ENCODE measurements around the gene KDM2A. TPM values are rescaled to one million over a fixed set of nuclear protein-coding genes. Genes with fewer than 3 reads are reported as not detected.
A peak's percentile ranks its signal among the peaks of the same experiment; 100 is the strongest.

KDM2A gene
- total RNA-seq, 1 donor from 2014 or later = 119 TPM

DNA sequence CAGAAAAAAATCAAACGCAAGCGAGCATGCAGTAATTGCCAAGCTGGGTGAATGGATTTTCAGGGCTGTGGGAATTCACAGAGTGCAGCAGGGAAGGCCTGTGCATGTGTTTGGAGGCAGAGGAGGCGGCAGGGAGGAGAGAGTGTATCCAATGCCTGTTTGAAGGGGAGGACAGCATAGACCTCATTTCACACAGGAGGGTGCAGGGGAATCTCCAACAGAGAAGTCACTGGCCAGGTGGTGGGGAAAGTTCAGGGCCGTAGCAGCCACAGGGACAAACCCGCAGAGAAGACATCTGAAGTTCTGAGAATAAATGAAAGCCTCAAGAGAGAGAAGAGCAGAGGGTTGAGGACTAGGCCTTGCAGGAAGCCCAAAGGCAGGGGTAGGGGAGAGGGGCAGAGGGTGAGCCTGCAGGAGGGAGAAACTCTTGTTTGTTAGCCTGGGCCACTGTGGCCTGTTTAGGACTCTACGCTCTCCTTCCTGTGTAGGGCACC, 19.2 kb upstream of the KDM2A start:
- no peaks in the 10 kb centered on the region for H3K9me3 Mint-ChIP-seq
- H3K27ac Mint-ChIP-seq = peak overlapping the region; percentile 69
- DNase-seq (ENCODE audit: low spot score) = no peak
- H3K4me3 Mint-ChIP-seq = no peak overlapping the region
- intact Hi-C loops (cut with micrococcal nuclease) = no loop called here
- peaks cover 15% of the 10 kb centered on the region for H3K4me1 Mint-ChIP-seq (ENCODE audit: low read depth)
- no peaks in the 10 kb centered on the region for H3K36me3 Mint-ChIP-seq (ENCODE audit: low read depth)
- peaks cover 5% of the 10 kb centered on the region for H3K27me3 Mint-ChIP-seq (ENCODE audit: insufficient read depth)

DNA sequence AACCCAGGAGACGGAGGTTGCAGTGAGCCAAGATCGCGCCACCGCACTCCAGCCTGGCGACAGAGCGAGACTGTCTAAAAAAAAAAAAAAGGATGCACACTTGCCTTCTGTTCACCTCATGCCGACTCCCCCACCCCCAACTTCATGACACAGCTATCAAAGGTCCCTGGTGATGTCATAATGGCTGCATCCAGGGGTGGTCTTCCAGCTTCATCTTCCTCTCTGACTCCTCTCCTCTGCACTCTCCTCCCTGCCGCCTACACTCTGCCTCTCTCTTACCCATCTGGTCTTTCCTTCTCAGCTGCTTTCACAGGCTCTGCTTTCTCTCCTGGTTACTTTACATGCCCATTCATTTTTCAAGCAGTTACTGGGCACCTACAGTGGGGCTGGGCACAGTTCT, 16.4 kb upstream of the KDM2A start:
- no peak overlapping the region for H3K4me3 Mint-ChIP-seq
- peaks cover 1% of the 10 kb centered on the region for H3K27me3 Mint-ChIP-seq (ENCODE audit: insufficient read depth)
- H3K4me1 Mint-ChIP-seq (ENCODE audit: low read depth) = peaks cover 15% of the 10 kb centered on the region
- intact Hi-C loops (cut with micrococcal nuclease) = no loop called here
- peak overlapping the region; percentile 5 for H3K27ac Mint-ChIP-seq
- H3K36me3 Mint-ChIP-seq (ENCODE audit: low read depth) = no peaks in the 10 kb centered on the region
- no peak for DNase-seq (ENCODE audit: low spot score)
- H3K9me3 Mint-ChIP-seq = no peaks in the 10 kb centered on the region

DNA sequence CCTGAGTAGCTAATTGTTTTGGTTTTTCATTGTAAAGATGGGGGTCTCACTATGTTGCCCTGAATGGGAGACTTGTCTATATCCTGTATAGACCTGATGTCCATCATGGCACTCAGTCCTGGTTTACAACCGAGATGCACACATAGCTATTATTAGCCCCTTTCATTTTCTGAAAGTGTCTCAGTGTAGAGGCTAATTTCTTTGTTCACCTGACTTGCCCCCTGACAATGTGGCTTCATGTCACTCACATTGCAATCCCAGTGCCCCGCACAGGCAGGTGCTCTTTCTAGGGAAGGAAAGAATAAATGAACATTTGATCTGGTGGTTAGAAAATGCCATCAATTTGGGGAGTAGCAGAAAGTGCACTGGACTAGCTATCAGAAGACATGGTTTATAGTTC, 13.1 kb upstream of the KDM2A start:
- Mint-ChIP-seq H3K36me3 (ENCODE audit: low read depth) (no peaks in the 10 kb centered on the region), H3K27me3 (ENCODE audit: insufficient read depth) (peaks cover 3% of the 10 kb centered on the region), H3K27ac (no peak overlapping the region), H3K9me3 (no peaks in the 10 kb centered on the region), H3K4me1 (ENCODE audit: low read depth) (peaks cover 8% of the 10 kb centered on the region), H3K4me3 (no peak overlapping the region)
- no peak for DNase-seq (ENCODE audit: low spot score)
- intact Hi-C loops (cut with micrococcal nuclease) = no loop called here

DNA sequence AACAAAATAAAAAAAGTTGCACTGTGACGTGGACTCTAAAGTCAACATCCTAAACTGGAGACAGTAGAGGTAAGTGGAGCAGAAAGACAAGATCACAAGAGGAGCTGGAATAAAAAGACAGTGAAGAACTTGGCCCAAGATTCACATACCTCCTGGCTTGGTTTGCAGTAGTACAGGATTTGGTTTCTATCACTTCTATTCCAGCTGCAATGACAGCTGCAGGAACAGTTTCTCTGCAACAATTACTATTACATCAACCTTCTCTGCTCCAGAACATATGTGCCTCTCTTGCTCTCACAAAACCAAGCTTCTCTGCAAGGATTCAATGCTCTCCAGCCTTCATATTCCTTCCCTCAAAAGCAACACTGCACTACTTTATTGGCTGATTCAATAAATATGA, 7.8 kb upstream of the KDM2A start:
- no peaks in the 10 kb centered on the region for H3K9me3 Mint-ChIP-seq
- intact Hi-C loops (cut with micrococcal nuclease) = loop anchor here (10.0 kb wide), 1 partner anchor 366 kb away; a partner anchor contains a TSS
- H3K27me3 Mint-ChIP-seq (ENCODE audit: insufficient read depth) = peaks cover 10% of the 10 kb centered on the region
- H3K36me3 Mint-ChIP-seq (ENCODE audit: low read depth) = no peaks in the 10 kb centered on the region
- no peak for DNase-seq (ENCODE audit: low spot score)
- no peak overlapping the region for H3K27ac Mint-ChIP-seq
- H3K4me1 Mint-ChIP-seq (ENCODE audit: low read depth) = no peaks in the 10 kb centered on the region
- no peak overlapping the region for H3K4me3 Mint-ChIP-seq

DNA sequence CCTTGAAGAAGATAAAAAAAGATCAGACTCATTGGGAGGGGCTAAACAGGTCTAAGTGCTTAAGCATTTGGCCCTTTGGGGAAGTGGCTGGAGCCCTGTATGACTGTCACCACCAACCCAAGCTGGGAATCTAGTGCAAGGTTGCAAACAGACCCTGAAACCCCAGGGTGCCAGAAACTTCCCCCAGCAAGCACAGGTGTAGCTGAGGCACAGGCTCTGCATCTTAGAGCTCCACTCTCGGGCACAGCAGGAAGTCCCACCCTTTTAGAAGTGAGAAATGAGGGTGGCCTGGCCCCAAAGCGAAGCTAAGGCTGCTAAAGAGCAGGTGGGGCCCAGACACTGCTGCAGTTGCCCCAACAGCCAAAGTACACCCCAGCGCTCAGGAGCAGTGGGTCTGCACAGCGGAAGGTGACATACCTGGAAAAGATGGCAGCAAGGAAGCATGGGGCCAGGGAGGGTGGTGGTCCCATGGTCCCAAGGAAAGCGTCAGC, 5.8 kb upstream of the KDM2A start:
- no peak for DNase-seq (ENCODE audit: low spot score)
- Mint-ChIP-seq H3K4me3 (no peak overlapping the region), H3K36me3 (ENCODE audit: low read depth) (no peaks in the 10 kb centered on the region), H3K9me3 (no peaks in the 10 kb centered on the region), H3K27ac (no peak overlapping the region), H3K4me1 (ENCODE audit: low read depth) (no peaks in the 10 kb centered on the region), H3K27me3 (ENCODE audit: insufficient read depth) (peaks cover 10% of the 10 kb centered on the region)
- intact Hi-C loops (cut with micrococcal nuclease) = loop anchor here (10.0 kb wide), 1 partner anchor 368 kb away; a partner anchor contains a TSS

DNA sequence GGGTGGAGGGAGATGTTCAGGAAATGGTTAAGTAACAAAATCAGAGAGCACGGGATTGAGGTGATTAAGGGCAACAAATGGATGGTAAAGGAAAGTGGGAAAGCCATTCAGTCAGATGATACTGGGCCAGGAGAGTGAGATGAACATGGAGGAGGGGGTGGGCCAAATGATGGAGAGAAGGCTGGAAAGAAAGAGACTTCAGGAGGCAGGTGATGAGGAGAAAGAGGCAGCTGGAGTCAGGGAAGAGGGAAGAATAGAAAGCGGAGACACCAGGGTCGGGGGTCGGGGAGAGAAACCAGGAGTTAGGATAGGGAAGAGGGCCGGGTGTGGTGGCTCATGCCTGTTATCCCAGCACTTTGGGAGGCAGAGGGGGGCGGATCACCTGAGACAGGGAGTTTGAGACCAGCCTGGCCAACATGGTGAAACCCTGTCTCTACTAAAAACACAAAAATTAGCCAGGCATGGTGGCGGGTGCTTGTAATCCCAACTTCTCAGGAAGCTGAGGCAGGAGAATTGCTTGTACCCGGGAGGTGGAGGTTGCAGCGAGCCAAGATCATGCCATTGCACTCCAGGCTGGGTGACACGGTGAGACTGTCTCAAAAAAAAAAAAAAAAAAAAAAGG, 4.7 kb upstream of the KDM2A start:
- Mint-ChIP-seq H3K36me3 (ENCODE audit: low read depth) (no peaks in the 10 kb centered on the region), H3K27me3 (ENCODE audit: insufficient read depth) (peaks cover 10% of the 10 kb centered on the region), H3K9me3 (no peaks in the 10 kb centered on the region), H3K27ac (no peak overlapping the region), H3K4me3 (no peak overlapping the region), H3K4me1 (ENCODE audit: low read depth) (no peaks in the 10 kb centered on the region)
- DNase-seq (ENCODE audit: low spot score) = no peak
- intact Hi-C loops (cut with micrococcal nuclease) = loop anchor here (10.0 kb wide), 1 partner anchor 370 kb away; a partner anchor contains a TSS

DNA sequence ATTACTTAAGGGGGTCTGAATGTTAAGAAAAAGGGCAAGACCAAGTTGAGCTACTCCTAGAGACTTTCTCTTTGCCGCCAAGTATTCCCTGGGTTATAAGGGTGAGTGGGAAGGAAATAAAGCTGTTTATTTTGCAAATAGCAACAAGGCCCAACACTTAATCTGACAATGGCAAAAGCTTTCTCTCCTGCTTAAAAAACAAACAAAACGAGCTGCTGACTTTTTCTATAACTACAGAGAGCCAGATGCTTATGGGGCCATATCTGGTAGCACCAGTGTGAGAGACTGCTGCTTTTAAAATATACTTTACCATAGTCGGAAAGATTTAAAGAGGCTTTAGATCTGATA, 2.3 kb upstream of the KDM2A start:
- Mint-ChIP-seq H3K36me3 (ENCODE audit: low read depth) (peaks cover 15% of the 10 kb centered on the region), H3K4me3 (no peak overlapping the region), H3K4me1 (ENCODE audit: low read depth) (peaks cover 11% of the 10 kb centered on the region), H3K27ac (no peak overlapping the region), H3K9me3 (no peaks in the 10 kb centered on the region), H3K27me3 (ENCODE audit: insufficient read depth) (peaks cover 12% of the 10 kb centered on the region)
- intact Hi-C loops (cut with micrococcal nuclease) = loop anchor here (5.0 to 10.0 kb wide), 2 partner anchors 372 to 479 kb away; partner anchors contain the start of gene RBM4
- no peak for DNase-seq (ENCODE audit: low spot score)

DNA sequence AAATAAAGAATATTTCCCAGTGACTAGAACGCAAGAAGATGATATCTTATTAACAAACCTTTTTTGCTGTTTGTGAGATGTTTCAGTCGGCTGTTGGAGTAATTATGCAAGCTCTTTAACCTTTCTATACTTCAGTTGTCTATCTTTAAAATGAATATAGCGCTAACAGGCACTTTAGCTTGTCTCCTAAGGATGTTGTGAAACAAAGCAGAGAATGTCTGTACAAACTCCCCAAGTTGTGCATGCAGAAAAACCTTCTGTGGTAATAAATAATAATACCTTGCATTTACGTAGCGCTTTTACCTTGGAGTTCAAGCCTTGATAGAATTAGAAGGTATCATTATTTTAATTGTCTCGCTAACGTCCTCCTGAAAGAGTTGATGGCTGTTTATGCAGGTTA, 1.9 kb upstream of the KDM2A start:
- Mint-ChIP-seq H3K27ac (peak overlapping the region; percentile 76), H3K36me3 (ENCODE audit: low read depth) (peaks cover 18% of the 10 kb centered on the region), H3K27me3 (ENCODE audit: insufficient read depth) (peaks cover 12% of the 10 kb centered on the region), H3K4me3 (peak overlapping the region; percentile 76), H3K4me1 (ENCODE audit: low read depth) (peaks cover 14% of the 10 kb centered on the region), H3K9me3 (no peaks in the 10 kb centered on the region)
- intact Hi-C loops (cut with micrococcal nuclease) = loop anchor here (5.0 to 10.0 kb wide), 2 partner anchors 372 to 480 kb away; partner anchors contain the start of gene RBM4
- DNase-seq (ENCODE audit: low spot score) = no peak

DNA sequence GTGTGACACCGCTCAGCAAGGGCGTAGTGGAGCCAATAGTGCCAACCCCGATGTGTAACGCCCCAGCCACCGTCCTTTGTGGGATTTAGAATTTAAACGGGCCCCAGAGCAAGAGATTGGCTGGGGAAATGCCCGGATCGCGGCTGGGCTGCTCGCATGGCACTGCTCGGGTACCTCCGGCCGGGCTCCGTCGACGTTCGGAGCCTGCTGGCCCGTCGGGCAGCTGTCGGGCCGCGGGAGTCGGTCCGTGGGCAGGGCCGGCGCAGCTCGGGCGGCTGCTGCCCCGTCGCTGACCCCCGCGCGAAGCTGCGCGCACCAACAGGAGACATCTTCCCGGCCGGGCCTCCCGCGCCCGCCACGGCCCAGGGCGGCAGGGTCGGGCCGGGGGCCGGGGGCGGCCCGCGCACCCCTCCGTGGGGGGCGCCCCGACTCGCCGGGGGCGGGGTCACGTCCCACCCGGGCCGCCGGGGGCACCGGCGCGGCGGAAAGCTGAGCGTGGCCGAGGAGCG, 1.3 kb upstream of the KDM2A start:
- H3K4me3 Mint-ChIP-seq = peak overlapping the region; percentile 76
- intact Hi-C loops (cut with micrococcal nuclease) = loop anchor here (2.0 to 10.0 kb wide), 4 partner anchors 37 to 480 kb away; partner anchors contain the start of genes PC and RBM4
- H3K9me3 Mint-ChIP-seq = no peaks in the 10 kb centered on the region
- peaks cover 18% of the 10 kb centered on the region for H3K36me3 Mint-ChIP-seq (ENCODE audit: low read depth)
- DNase-seq (ENCODE audit: low spot score) = no peak
- H3K27me3 Mint-ChIP-seq (ENCODE audit: insufficient read depth) = peaks cover 12% of the 10 kb centered on the region
- peaks cover 14% of the 10 kb centered on the region for H3K4me1 Mint-ChIP-seq (ENCODE audit: low read depth)
- H3K27ac Mint-ChIP-seq = peak overlapping the region; percentile 76

DNA sequence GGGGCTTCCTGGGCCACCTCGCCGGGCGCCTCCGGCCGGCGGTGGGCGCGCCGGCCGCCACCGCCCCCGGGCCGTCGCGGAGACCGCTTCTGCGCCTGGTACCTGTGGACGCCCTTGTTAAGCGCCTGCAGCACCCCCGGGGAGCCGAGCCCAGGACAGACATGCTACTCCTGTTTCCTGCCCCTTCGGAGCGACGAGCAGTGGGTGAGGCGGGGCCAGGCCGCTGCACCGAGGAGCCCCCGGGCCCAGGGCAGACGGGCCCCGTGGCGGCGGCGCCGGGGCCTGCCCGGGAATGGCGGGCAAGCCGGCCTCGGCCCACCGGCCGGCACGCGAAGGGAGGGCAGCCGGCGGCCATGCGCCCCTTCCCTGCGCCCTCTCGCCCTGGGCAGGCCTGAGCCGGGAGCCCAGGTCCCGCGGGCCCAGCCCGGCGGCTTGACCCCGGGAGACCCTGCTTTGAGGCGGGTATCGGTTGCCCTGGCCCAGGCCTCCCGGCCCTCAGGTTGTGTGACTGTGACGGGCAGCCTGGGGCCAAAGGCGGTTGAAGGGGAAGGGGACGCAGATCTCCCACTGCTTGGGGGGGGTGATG, 789 bp upstream of the KDM2A start:
- Mint-ChIP-seq H3K36me3 (ENCODE audit: low read depth) (peaks cover 24% of the 10 kb centered on the region), H3K27ac (peak overlapping the region; percentile 52), H3K4me3 (no peak overlapping the region), H3K27me3 (ENCODE audit: insufficient read depth) (peaks cover 12% of the 10 kb centered on the region), H3K4me1 (ENCODE audit: low read depth) (peaks cover 19% of the 10 kb centered on the region), H3K9me3 (no peaks in the 10 kb centered on the region)
- DNase-seq (ENCODE audit: low spot score) = peak; percentile 41
- intact Hi-C loops (cut with micrococcal nuclease) = loop anchor here (2.0 to 10.0 kb wide), 4 partner anchors 37 to 481 kb away; partner anchors contain the start of genes PC and RBM4

DNA sequence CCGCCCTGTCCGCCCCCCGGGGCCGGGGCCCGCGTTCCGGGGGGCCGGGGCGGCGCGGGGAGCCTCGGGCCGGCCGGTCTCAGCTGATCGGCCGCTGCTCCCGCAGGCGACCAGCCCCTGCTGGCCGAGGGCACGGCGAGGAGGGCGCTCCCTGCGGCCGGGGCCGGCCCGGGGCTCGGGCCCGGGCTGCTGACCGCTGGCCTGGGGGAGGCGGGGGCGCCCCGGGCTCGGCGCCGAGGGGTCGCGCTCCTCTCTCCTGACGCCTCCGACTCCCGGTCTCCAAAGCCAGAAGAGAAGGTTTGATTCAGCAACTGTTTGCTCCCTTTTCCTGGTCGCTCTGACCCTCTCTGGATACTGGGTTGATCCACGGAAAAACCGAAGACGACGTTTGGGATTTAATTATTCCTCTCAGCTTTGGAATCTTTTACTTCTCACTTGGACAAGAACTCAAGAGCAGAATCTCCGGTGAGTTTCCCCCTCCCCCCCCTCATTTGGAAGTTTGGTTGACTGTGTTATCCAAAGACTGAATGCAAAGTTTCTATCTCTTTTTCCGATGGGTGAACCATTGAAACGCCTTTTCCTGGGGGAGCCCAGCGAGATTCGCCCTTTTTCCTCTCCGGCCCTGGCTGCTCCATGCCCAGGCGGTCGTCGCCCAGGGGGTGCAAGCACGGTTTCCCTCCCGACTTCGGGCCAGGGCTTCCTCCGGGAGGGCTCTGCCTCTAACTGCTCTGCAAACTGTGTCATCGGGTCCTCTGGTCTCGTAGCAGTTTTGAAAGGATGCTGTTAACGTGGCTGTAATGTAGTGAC, 725 bp downstream of the KDM2A start:
- no peaks in the 10 kb centered on the region for H3K9me3 Mint-ChIP-seq
- peak; percentile 24 for DNase-seq (ENCODE audit: low spot score)
- peaks cover 25% of the 10 kb centered on the region for H3K36me3 Mint-ChIP-seq (ENCODE audit: low read depth)
- H3K4me3 Mint-ChIP-seq = peak overlapping the region; percentile 99
- H3K27ac Mint-ChIP-seq = peak overlapping the region; percentile 92
- H3K4me1 Mint-ChIP-seq (ENCODE audit: low read depth) = peaks cover 23% of the 10 kb centered on the region
- intact Hi-C loops (cut with micrococcal nuclease) = loop anchor here (1.0 to 10.0 kb wide), 8 partner anchors 39 to 482 kb away; partner anchors contain the start of genes CDK2AP2, PC and RBM4
- H3K27me3 Mint-ChIP-seq (ENCODE audit: insufficient read depth) = peaks cover 12% of the 10 kb centered on the region

DNA sequence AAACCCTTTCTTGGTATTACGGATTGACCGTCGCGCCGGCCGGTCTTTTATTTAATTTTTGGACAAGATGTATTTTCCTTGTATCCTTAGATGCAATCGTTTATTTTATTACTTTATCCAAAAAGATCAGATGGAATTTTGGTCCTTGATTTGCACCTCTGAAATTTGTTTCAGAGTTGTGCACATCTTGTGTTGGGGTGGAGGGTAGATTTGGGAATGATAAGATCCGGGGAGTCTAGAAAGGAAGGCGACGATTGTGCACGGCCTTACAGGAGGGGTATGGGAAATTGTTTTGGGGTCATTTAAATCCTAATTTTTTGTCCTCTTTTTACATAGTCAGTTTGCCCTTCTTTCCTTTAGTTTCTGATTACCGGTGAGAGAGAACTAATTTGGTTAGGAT, 1.4 kb downstream of the KDM2A start:
- peak overlapping the region; percentile 92 for H3K27ac Mint-ChIP-seq
- H3K9me3 Mint-ChIP-seq = no peaks in the 10 kb centered on the region
- peaks cover 23% of the 10 kb centered on the region for H3K4me1 Mint-ChIP-seq (ENCODE audit: low read depth)
- peak overlapping the region; percentile 99 for H3K4me3 Mint-ChIP-seq
- DNase-seq (ENCODE audit: low spot score) = no peak
- peaks cover 6% of the 10 kb centered on the region for H3K27me3 Mint-ChIP-seq (ENCODE audit: insufficient read depth)
- peaks cover 25% of the 10 kb centered on the region for H3K36me3 Mint-ChIP-seq (ENCODE audit: low read depth)
- intact Hi-C loops (cut with micrococcal nuclease) = loop anchor here (2.0 kb wide), 1 partner anchor 48 kb away; no protein-coding TSS in a partner anchor
